ENCODE results near the gene FANCC. TPM values are rescaled to one million over a fixed set of nuclear protein-coding genes. Genes with fewer than 3 reads are reported as not detected.

FANCC gene, protein sequence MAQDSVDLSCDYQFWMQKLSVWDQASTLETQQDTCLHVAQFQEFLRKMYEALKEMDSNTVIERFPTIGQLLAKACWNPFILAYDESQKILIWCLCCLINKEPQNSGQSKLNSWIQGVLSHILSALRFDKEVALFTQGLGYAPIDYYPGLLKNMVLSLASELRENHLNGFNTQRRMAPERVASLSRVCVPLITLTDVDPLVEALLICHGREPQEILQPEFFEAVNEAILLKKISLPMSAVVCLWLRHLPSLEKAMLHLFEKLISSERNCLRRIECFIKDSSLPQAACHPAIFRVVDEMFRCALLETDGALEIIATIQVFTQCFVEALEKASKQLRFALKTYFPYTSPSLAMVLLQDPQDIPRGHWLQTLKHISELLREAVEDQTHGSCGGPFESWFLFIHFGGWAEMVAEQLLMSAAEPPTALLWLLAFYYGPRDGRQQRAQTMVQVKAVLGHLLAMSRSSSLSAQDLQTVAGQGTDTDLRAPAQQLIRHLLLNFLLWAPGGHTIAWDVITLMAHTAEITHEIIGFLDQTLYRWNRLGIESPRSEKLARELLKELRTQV
- total RNA-seq (2014; rRNA removed; shearing (Covaris generic)): 8.1 and 14.6 TPM in 2 replicates
- polyA plus RNA-seq (2014; cell fraction: nucleus; rRNA removed): 16.0 and 20.2 TPM in 2 replicates

DNA sequence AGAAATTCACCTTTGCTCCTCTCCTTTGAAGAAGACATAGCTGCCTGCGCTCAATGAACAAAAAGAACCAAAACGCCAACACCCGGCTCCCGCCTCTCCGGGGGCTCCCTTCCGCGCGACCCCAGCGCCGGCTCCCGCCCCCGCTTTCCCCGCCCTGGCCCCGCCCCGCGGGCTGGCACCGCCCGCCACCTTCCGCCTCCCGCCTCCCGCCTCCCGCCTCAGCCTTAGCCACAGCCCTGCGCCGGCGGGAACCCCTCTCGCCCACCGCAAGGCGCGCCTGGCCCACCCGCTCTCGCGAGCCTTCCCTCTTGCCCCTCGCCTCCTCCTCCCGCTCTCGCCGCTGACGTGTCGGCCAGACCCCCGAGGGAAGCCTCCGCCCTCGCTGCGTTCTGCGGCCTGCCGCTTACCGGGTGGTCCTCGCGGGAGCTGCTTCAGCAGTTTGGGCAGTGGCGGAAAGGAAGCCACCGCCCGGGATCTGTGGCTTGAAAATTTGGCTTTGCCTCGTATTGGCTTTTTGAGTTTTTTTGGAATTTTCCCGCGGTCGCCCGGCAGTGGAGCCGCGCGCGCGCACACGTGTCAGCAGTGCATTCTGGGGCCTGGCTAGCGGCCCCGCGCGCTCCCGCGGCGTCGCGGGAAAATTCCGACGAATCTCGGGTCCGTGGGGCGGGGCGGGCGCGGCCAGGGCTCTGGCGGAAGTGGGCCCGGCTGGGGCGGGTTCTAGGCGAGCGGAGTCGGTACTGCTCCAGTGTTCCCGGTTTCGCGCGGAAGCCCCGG is at the start of gene FANCC:
Gene FANCC (minus strand): TSS at position 591 of the 774 bp plus-strand sequence. CDS start 68,418 bp downstream, outside the sequence.
- peak; percentile 75 for DNase-seq (ENCODE audit: extremely low read depth, low read depth)

GRCh38 chr9:95366731-95367325 is 49.3 kb upstream of the FANCC start:
- no peak for DNase-seq (ENCODE audit: extremely low read depth, low read depth)

- DNase-seq (ENCODE audit: extremely low read depth, low read depth): no peak
Observed at GRCh38 chr9:95365766-95366165, 48.3 kb upstream of the FANCC start.

DNA sequence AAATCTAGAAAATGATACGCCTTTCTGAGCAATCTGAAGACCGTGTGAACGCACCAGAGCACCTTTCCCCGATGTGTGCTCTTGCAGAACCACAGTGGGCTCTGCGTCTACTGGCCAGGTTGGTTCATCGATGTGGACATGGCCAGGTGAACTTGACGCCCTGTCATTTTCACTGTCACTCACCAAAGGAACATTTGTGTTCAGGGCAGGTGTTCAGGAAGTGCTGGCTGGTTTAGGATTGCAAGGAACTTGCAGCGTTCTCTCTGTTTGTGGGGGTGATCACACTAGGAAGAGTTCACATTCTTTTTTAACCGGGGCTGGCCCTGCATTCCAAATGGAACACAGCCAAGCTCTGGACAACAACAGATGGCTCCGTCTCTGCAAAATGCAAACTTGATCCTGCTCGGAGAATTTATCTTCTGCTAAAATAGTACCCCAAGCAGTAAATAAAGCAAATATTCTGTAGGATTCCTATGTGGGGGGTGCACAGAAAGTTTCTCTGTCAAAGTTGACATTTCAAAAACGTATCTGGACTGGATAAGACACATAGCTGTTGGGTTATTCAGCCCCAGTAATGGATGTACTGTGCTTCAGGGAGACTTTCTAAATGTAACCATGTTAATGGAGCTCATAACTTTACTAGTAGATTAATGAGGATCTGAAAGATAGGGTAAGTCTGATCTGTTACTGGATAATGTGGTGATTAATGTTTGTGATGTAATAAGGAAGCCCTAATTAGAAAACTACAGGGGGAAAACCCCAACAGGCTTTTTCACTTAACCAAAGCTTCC is 45.7 kb upstream of the FANCC start:
- no peak for DNase-seq (ENCODE audit: extremely low read depth, low read depth)

- no peak for DNase-seq (ENCODE audit: extremely low read depth, low read depth)
Observed at GRCh38 chr9:95360866-95361265, 43.4 kb upstream of the FANCC start.

- DNase-seq (ENCODE audit: extremely low read depth, low read depth): no peak
Observed at GRCh38 chr9:95357316-95357715, 39.8 kb upstream of the FANCC start.

DNA sequence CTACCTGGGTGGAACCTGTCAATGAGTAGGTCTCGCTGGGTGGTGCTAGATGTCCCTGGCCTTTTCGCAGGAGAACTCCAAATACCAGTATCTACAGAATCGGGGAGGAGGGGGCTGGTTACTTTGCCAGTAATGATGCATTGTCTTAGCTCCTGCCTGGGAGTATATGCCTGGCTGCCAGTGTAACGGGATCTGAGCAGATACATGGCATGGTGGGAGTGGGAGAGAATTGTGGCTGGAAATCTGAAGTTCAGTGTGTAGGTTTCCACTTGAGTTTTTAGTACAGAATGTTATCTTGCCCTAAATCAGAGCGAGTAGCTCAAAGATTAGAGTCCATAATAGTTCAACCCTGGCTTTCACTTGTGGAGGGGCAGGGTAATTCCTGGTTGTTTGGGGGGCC is 38.0 kb upstream of the FANCC start:
- DNase-seq (ENCODE audit: extremely low read depth, low read depth): no peak

DNA sequence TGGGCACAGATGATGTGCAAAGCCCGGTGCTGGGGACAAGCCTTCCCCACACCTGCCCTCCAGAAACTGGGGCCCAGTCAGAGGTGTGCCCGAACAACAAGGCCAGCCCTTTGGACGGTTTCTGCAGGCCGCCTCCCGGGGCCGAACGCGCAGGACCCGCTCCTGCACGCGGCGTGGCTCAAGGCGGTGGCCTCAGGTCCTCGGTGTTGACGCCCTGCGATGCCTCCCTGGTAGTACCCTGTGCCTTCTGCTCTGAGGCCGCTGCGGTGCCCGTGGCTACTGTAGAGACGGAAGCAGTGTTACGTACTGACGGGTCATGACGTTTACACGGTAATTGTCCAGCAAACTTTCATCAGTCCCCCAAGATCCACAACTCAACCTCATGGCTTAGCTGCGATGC is 33.5 kb upstream of the FANCC start:
- DNase-seq (ENCODE audit: extremely low read depth, low read depth): no peak

DNA sequence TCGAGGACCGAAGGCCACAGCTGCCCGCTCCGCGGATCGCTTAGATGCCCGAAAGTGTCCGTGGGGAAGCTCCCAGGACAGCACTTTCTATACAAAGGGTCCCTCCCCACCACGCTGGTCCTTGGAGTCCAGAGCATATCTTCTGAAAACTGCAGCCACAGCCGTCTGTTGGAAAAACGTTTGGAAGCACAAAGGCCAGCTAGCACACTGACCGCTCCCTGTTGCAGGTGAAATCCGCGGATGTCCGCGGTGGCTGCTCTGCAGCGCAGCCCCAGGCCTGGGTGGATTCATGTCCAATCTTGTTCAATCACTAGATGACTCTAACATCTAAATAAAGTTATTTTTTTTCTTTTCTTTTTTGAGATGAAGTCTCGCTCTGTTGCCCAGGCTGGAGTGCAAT is 32.8 kb upstream of the FANCC start:
- no peak for DNase-seq (ENCODE audit: extremely low read depth, low read depth)

- DNase-seq (ENCODE audit: extremely low read depth, low read depth): no peak
Observed at GRCh38 chr9:95349091-95350038, 31.9 kb upstream of the FANCC start.

DNA sequence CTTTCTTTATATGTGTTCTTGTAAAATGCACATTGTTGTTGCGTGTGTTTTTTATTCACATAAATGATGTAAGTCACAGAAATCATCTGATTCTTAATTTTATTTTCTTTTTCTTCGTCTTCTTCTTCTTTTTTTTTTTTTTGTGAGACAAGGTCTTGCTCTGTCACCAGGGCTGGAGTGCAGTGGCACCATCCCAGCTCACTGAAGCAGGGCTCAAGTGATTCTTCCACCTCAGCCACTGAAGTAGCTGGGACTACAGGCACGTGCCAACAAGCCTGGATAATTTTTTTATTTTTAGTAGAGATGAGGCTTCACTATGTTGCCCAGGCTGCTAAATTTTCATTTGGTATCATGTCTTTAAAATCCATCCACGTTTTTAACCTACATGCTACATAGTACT is 28.5 kb upstream of the FANCC start:
- no peak for DNase-seq (ENCODE audit: extremely low read depth, low read depth)

GRCh38 chr9:95344735-95345325 is 27.3 kb upstream of the FANCC start:
- DNase-seq (ENCODE audit: extremely low read depth, low read depth): no peak

DNA sequence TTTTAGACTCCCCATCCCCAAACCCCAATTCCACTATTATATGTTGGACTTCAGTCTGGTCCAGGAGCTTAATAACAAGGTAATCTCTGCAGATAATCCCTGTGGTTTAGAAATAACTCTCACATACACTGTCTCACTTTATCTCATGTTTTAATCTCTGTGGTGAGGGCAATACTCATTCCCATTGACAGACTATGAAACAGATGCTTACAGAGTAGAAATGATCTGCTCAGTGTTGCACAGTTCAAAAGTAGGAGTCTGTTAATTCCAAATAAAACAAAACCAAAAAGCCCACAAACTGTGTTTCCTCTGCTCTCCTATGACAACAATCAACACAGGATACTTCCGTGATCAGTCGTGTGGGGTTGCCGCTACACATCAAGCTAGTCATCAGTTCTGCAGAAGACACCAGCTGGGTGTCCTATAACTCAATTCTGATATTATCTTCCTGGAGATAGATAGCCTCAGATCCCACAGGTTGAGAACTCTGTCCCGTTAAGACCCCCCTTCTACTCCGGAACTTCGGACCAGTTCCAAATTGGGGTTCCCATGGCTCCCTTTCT is 26.3 kb upstream of the FANCC start:
- DNase-seq (ENCODE audit: extremely low read depth, low read depth): no peak

DNA sequence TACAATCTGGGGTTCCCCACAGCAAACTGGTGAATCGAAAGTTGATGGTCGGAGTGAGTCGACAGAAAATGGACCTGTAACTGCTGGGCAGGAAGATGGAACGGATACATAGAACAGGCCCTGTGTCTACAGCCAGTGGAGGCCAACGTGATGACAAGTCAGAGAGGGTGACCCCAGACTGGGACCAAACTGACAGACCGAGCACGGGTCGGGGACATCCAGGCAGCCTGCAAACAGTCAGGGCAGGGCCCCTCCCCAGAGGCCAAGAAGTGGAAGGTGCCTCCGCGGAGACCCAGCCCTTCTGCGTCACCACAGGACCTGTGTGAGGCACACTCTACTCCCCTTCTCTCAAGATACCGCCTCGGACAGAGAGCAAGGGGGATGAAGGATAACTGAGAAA is 25.1 kb upstream of the FANCC start:
- DNase-seq (ENCODE audit: extremely low read depth, low read depth): no peak

DNA sequence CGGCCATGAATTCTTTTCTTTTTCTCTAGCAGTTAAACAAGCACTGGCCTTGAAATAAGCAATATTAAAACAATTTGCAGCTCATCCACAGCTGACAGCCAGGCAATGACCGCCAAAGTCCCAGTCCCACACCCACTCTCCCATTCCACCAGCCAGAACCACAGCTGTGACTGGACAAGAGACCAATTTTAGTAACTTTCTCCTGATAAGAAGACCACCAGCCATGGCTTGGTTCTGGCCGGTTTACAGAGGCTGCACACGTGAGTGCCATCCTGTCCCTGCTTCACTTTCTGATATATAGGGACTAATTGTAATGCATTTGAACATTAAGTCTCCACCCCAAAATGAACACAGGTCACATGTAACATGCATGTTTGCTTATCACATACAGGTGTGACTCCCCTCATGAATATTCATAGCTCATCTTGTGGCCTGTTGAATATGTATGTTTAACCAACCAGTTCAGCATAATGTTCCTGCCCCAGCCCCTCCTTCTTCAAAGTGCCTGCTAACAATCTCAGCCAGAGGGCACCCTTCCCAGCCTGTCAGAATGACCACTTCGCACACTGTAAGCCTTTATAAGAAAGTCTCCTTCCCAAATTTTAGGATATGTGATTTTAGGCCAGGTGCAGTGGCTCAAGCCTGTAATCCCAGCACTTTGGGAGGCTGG is 23.9 kb upstream of the FANCC start:
- peak; percentile 40 for DNase-seq (ENCODE audit: extremely low read depth, low read depth)

GRCh38 chr9:95338243-95338642 is 20.7 kb upstream of the FANCC start:
- DNase-seq (ENCODE audit: extremely low read depth, low read depth): no peak

DNA sequence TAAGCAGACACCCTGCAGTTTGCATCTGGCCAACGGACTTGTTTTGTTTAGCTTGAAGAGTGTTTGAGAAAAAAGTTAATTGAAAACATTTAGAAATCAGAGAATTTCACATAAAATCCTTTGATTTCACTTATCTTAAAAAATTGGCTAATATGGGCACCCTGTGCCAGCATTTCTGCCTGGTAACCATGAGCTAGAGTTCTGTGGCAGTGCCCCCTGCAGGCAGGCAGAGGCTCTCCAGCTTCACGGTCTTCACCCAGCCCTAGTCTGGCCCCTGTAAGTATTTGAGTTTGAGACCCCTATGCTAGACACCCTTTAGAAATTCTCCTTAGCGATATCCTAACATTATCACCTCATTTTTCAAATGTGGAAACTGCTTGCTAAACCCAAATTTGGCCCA is 18.8 kb upstream of the FANCC start:
- peak; percentile 24 for DNase-seq (ENCODE audit: extremely low read depth, low read depth)

DNA sequence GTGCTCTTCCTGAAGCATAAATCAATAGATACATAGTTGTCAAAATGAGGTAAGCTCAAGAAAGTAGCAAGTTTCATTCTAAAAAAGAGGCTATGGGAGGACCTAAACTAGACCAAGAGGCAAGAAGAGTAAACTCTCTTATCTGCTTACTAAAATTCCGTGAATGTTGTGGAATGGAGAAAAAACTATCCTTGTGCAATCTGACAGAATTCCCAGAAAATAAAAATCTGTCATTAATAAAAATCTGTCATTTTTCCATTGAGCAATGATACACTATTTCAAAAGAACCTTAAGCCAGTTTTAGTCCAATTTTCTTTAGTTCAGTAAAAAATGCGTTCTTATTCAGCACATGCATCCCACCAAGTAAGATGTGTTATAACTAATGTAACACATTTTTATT is 15.9 kb upstream of the FANCC start:
- DNase-seq (ENCODE audit: extremely low read depth, low read depth): no peak
